OCI-LY1 (cell line): ENCODE results near the gene CELA2A.
"Not testable (repeated sequence)": the region's sequence is repeated elsewhere in the genome, so short reads cannot be mapped to it uniquely, and the experiment has no call there.

Source experiments
- H2AFZ ChIP-seq: fragments of 200-600 bp; sonication (generic), shearing (Covaris generic); 2 replicates; pipeline ENCODE4 v1.6.0; 2014; ENCODE audit warnings: antibody characterized with exemption, mild to moderate bottlenecking, low read length
- H3F3A ChIP-seq: fragments of 200-600 bp; sonication (generic), shearing (Covaris generic); 2 replicates; pipeline ENCODE4 v1.6.0; 2014; ENCODE audit warnings: mild to moderate bottlenecking, antibody characterized with exemption, low read length, moderate library complexity; ENCODE audit not compliant: insufficient read depth
- H3K27ac ChIP-seq: fragments of 200-600 bp; sonication (generic); 2 replicates; pipeline ENCODE4 v1.5.1; 2014; ENCODE audit warnings: low read length, mixed run types, mild to moderate bottlenecking, low read depth; ENCODE audit not compliant: poor library complexity, severe bottlenecking
- H3K27me3 ChIP-seq: fragments of 200-600 bp; sonication (generic); 2 replicates; pipeline ENCODE4 v1.6.0; 2014; ENCODE audit warnings: antibody characterized with exemption, mild to moderate bottlenecking, low read length, moderate library complexity; ENCODE audit not compliant: insufficient read depth
- H3K36me3 ChIP-seq: fragments of 200-600 bp; sonication (generic); 2 replicates; pipeline ENCODE4 v1.6.1; 2014; ENCODE audit warnings: mild to moderate bottlenecking, antibody characterized with exemption, low read length, moderate library complexity, mixed read lengths; ENCODE audit not compliant: insufficient read depth
- H3K4me1 ChIP-seq: fragments of 200-600 bp; sonication (generic); 2 replicates; pipeline ENCODE4 v1.5.1; 2014; ENCODE audit warnings: mild to moderate bottlenecking, low read length, moderate library complexity; ENCODE audit not compliant: insufficient read depth, severe bottlenecking
- H3K4me2 ChIP-seq: fragments of 200-600 bp; sonication (generic), shearing (Covaris generic); 2 replicates; pipeline ENCODE4 v1.6.1; 2014; ENCODE audit warnings: low read length
- H3K4me3 ChIP-seq: fragments of 200-600 bp; sonication (generic); 2 replicates; pipeline ENCODE4 v1.5.1; 2014; ENCODE audit warnings: low read length, low read depth, mild to moderate bottlenecking, mixed read lengths; ENCODE audit not compliant: poor library complexity, severe bottlenecking
- H3K79me2 ChIP-seq: fragments of 200-600 bp; shearing (Covaris generic); 2 replicates; pipeline ENCODE4 v1.6.1; 2016; ENCODE audit warnings: mixed run types, low read length, mixed read lengths; ENCODE audit not compliant: insufficient read depth
- H3K9ac ChIP-seq: fragments of 200-600 bp; sonication (generic), shearing (Covaris generic); 2 replicates; pipeline ENCODE4 v1.6.1; 2014; ENCODE audit warnings: mild to moderate bottlenecking, low read length, mixed read lengths
- H3K9me2 ChIP-seq: fragments of 200-600 bp; sonication (generic), shearing (Covaris generic); 2 replicates; pipeline ENCODE4 v1.6.1; 2014; ENCODE audit warnings: low read depth, mild to moderate bottlenecking, low read length, mixed read lengths
- H3K9me3 ChIP-seq: fragments of 200-600 bp; shearing (Covaris generic); 2 replicates; pipeline ENCODE4 v1.6.1; 2014; ENCODE audit warnings: low read length, mixed read lengths
- H4K20me1 ChIP-seq: fragments of 200-600 bp; sonication (generic), shearing (Covaris generic); 2 replicates; pipeline ENCODE4 v1.6.0; 2016; ENCODE audit warnings: mild to moderate bottlenecking, low read length; ENCODE audit not compliant: insufficient read depth
- EZH2 ChIP-seq: fragments of 200-600 bp; sonication (generic), shearing (Covaris generic); IDR thresholded peaks from 2 replicates; pipeline ENCODE4 v1.8.0; 2017; ENCODE audit warnings: borderline replicate concordance, mixed run types, mild to moderate bottlenecking, antibody characterized with exemption, low read length, moderate library complexity, mixed read lengths
- TF ChIP-seq, protein P1 (sequence below): fragments of 200-600 bp; sonication (generic), shearing (Covaris generic); IDR thresholded peaks from 2 replicates; pipeline ENCODE4 v1.5.1; 2017; ENCODE audit warnings: mild to moderate bottlenecking, antibody characterized with exemption, low read length, moderate library complexity, mixed read lengths

CELA2A gene

GRCh38 chr1:15427280-15427666 lies 29.3 kb upstream of the CELA2A start:
- Histone ChIP-seq H3K4me2 (no peak overlapping the region), H3F3A (no peaks in the 10 kb centered on the region), H3K27me3 (no peaks in the 10 kb centered on the region), H3K9ac (no peak overlapping the region), H3K4me1 (no peaks in the 10 kb centered on the region), H4K20me1 (no peaks in the 10 kb centered on the region), H3K27ac (no peak overlapping the region), H3K9me2 (no peaks in the 10 kb centered on the region), H3K36me3 (no peaks in the 10 kb centered on the region), H3K79me2 (no peaks in the 10 kb centered on the region), H3K4me3 (no peak overlapping the region), H2AFZ (no peak overlapping the region), H3K9me3 (no peaks in the 10 kb centered on the region)
- TF ChIP-seq, protein P1, sequence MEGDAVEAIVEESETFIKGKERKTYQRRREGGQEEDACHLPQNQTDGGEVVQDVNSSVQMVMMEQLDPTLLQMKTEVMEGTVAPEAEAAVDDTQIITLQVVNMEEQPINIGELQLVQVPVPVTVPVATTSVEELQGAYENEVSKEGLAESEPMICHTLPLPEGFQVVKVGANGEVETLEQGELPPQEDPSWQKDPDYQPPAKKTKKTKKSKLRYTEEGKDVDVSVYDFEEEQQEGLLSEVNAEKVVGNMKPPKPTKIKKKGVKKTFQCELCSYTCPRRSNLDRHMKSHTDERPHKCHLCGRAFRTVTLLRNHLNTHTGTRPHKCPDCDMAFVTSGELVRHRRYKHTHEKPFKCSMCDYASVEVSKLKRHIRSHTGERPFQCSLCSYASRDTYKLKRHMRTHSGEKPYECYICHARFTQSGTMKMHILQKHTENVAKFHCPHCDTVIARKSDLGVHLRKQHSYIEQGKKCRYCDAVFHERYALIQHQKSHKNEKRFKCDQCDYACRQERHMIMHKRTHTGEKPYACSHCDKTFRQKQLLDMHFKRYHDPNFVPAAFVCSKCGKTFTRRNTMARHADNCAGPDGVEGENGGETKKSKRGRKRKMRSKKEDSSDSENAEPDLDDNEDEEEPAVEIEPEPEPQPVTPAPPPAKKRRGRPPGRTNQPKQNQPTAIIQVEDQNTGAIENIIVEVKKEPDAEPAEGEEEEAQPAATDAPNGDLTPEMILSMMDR = no peak

GRCh38 chr1:15428252-15428651 lies 28.3 kb upstream of the CELA2A start:
- H3K27ac ChIP-seq, H2AFZ ChIP-seq, H3K79me2 ChIP-seq, H3K4me1 ChIP-seq, H3K9me3 ChIP-seq, H3K27me3 ChIP-seq, H4K20me1 ChIP-seq, H3K9me2 ChIP-seq, H3K4me2 ChIP-seq, H3F3A ChIP-seq, H3K36me3 ChIP-seq, H3K9ac ChIP-seq, H3K4me3 ChIP-seq: not testable (repeated sequence)

- H3K27me3 ChIP-seq = peaks cover 5% of the 10 kb centered on the region; the same call in 1 of the 2 replicates
- no peaks in the 10 kb centered on the region for H3K9me3 ChIP-seq
- H3K4me2 ChIP-seq = no peak overlapping the region
- H3K4me1 ChIP-seq = no peaks in the 10 kb centered on the region
- no peaks in the 10 kb centered on the region for H3F3A ChIP-seq
- no peaks in the 10 kb centered on the region for H3K9me2 ChIP-seq
- no peaks in the 10 kb centered on the region for H3K79me2 ChIP-seq
- H3K27ac ChIP-seq = no peak overlapping the region
- H3K4me3 ChIP-seq = no peak overlapping the region
- H3K36me3 ChIP-seq = no peaks in the 10 kb centered on the region
- H2AFZ ChIP-seq = no peak overlapping the region
- TF ChIP-seq EZH2 = no peak
- TF ChIP-seq, protein P1 = no peak
- no peak overlapping the region for H3K9ac ChIP-seq
- no peaks in the 10 kb centered on the region for H4K20me1 ChIP-seq
These were observed 27.6 kb upstream of the CELA2A start for GRCh38 chr1:15428815-15429435.

DNA sequence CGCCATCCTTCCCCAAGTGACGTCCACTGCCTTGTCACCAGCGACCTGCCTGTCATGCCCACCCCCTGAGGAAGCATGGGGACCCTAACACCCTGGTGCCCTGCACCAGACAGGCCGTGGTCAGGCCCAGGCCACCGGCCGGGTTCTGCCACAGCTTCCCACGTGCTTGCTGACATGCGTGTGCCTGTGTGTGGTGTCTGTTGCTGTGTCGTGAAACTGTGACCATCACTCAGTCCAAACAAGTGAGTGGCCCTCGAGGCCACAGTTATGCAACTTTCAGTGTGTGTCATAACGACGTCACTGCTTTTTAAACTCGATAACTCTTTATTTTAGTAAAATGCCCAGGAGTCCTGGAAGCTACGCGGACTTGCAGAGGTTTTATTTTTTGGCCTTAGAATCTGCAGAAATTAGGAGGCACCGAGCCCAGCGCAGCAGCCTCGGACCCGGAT lies 26.8 kb upstream of the CELA2A start:
- Histone ChIP-seq H3K4me3 (no peak overlapping the region), H3K9ac (no peak overlapping the region), H3K79me2 (no peaks in the 10 kb centered on the region), H3F3A (no peaks in the 10 kb centered on the region), H4K20me1 (no peaks in the 10 kb centered on the region), H3K9me2 (no peaks in the 10 kb centered on the region), H3K9me3 (no peaks in the 10 kb centered on the region), H3K4me2 (no peak overlapping the region), H3K27ac (no peak overlapping the region), H3K36me3 (no peaks in the 10 kb centered on the region), H2AFZ (no peak overlapping the region), H3K4me1 (no peaks in the 10 kb centered on the region), H3K27me3 (peaks cover 5% of the 10 kb centered on the region; the same call in 1 of the 2 replicates)
- TF ChIP-seq EZH2 = no peak
- TF ChIP-seq, protein P1 = no peak
